Gastrocnemius medialis (tissue), 4 donors: ENCODE measurements around the gene UAP1. TPM values are rescaled to one million over a fixed set of nuclear protein-coding genes. Genes with fewer than 3 reads are reported as not detected.

Experiments used
- ATAC-seq, 2 donors: fragments of 150-250 bp; one replicate each; pipeline ENCODE4 v1.9.1; 2016
- DNase-seq, 2 donors: peaks; one replicate each; pipeline ENCODE4 v3.0.0-alpha.2; 2019
- H3K27ac ChIP-seq, 4 donors: fragments of 200-600 bp; sonication (generic); 1 replicate in 1 of 4; 2 replicates in 3 of 4; pipeline ENCODE4 v1.5.1; 2016 to 2018; ENCODE audit warnings: mild to moderate bottlenecking in 2 of 4, moderate library complexity in 1 of 4
- H3K27me3 ChIP-seq, 3 donors: fragments of 200-600 bp; sonication (generic) in 2 of 3; 1 replicate in 1 of 3; 2 replicates in 2 of 3; pipeline versions ENCODE4 v1.5.1 to v1.6.0; 2016 to 2019; ENCODE audit warnings: mild to moderate bottlenecking in 1 of 3, moderate library complexity in 1 of 3
- H3K36me3 ChIP-seq, 2 donors: fragments of 200-600 bp; sonication (generic) in 1 of 2; one replicate each; pipeline ENCODE4 v1.5.1; 2017 to 2018
- H3K4me1 ChIP-seq, 2 donors: fragments of 200-600 bp; sonication (generic) in 1 of 2; one replicate each; pipeline ENCODE4 v1.5.1; 2016 to 2017; ENCODE audit warnings: mild to moderate bottlenecking in 2 of 2
- H3K4me3 ChIP-seq, 4 donors: fragments of 200-600 bp; sonication (generic) in 3 of 4; 1 replicate in 1 of 4; 2 replicates in 3 of 4; pipeline ENCODE4 v1.5.1; 2016 to 2019; ENCODE audit warnings: mild to moderate bottlenecking in 2 of 4
- H3K9me3 ChIP-seq, 3 donors: fragments of 200-600 bp; sonication (generic) in 2 of 3; 1 replicate in 1 of 3; 2 replicates in 2 of 3; pipeline ENCODE4 v1.5.1; 2016 to 2019
- CTCF ChIP-seq, 5 experiments: fragments of 450-650 bp in 3 of 5; fragments of 200-600 bp in 2 of 5; sonication (generic) in 2 of 5; IDR thresholded peaks in 4 of 5; conservative IDR thresholded peaks in 1 of 5; 1 replicate in 4 of 5; 2 replicates in 1 of 5; pipeline ENCODE4 v1.5.1; 2016 to 2019; ENCODE audit warnings: antibody characterized with exemption in 5 of 5, mild to moderate bottlenecking in 3 of 5, moderate library complexity in 3 of 5
- POLR2A ChIP-seq, 2 donors: fragments of 450-650 bp; IDR thresholded peaks; one replicate each; pipeline ENCODE4 v1.6.1; 2017; ENCODE audit warnings: antibody characterized with exemption in 2 of 2, mild to moderate bottlenecking in 2 of 2, moderate library complexity in 2 of 2
- in situ Hi-C, 4 donors: fragments of 200-750 bp; cut with MboI; loops; one replicate each; pipeline versions ENCODE4 v1.15.0 to v1.8.0; 2017; ENCODE audit warnings: low sequenced_read_pairs in 4 of 4
- intact Hi-C: fragments of 100-400 bp; cut with DNase I; formaldehyde crosslinking; loops from one replicate; pipeline ENCODE4 v1.15.1; 2023; ENCODE audit warnings: low total_unique reads
- total RNA-seq, 4 donors: library from RNA; depleted of rRNA; stranded (reverse); fragments of >200 nt; gene quantifications; one replicate each; pipeline versions ENCODE4 v1.1.0 to v1.2.3, GENCODE V29; 2016

UAP1 gene
- total RNA-seq, 4 donors from 2014 or later, result 29.2 to 57.3 (median 43.2) TPM

- no peaks in the 10 kb centered on the region for H3K4me1 ChIP-seq
- no peak overlapping the region for H3K4me3 ChIP-seq
- no peak overlapping the region for H3K27ac ChIP-seq
- no peak for TF ChIP-seq POLR2A (IDR thresholded peaks at IDR 0.05)
- TF ChIP-seq CTCF (IDR thresholded peaks at IDR 0.05 in 4 of 5, conservative IDR thresholded peaks at IDR 0.05 in 1 of 5), result no peak
- in situ Hi-C loops (no loop called here), intact Hi-C loops (no loop called here)
- no peaks in the 10 kb centered on the region for H3K36me3 ChIP-seq
- DNase-seq (no peak), ATAC-seq (no peak)
- H3K9me3 ChIP-seq, result no peaks in the 10 kb centered on the region
- H3K27me3 ChIP-seq, result no peaks in the 10 kb centered on the region
Measured at GRCh38 chr1:162536511-162536910, 25.0 kb upstream of the UAP1 start.

GRCh38 chr1:162537216-162537615 is 24.3 kb upstream of the UAP1 start:
- in situ Hi-C loops (no loop called here), intact Hi-C loops (no loop called here)
- no peak overlapping the region for H3K4me3 ChIP-seq
- H3K27ac ChIP-seq, result no peak overlapping the region
- TF ChIP-seq POLR2A (IDR thresholded peaks at IDR 0.05) (no peak), CTCF (IDR thresholded peaks at IDR 0.05 in 4 of 5, conservative IDR thresholded peaks at IDR 0.05 in 1 of 5) (no peak)
- H3K9me3 ChIP-seq, result no peaks in the 10 kb centered on the region
- no peak for DNase-seq
- H3K36me3 ChIP-seq, result no peaks in the 10 kb centered on the region
- ATAC-seq, result no peak
- H3K4me1 ChIP-seq, result no peaks in the 10 kb centered on the region
- no peaks in the 10 kb centered on the region for H3K27me3 ChIP-seq

GRCh38 chr1:162538815-162539431 is 22.6 kb upstream of the UAP1 start:
- no peak overlapping the region for H3K27ac ChIP-seq
- no peak for ATAC-seq
- in situ Hi-C loops, result no loop called here

GRCh38 chr1:162541619-162542141 is 19.8 kb upstream of the UAP1 start:
- no peaks in the 10 kb centered on the region for H3K9me3 ChIP-seq
- H3K4me3 ChIP-seq, result no peak overlapping the region
- H3K27me3 ChIP-seq, result no peaks in the 10 kb centered on the region
- in situ Hi-C loops, result no loop called here
- intact Hi-C loops, result no loop called here
- ATAC-seq (peak; percentile 48 to 74), DNase-seq (peak in 1 of 2 donors; percentile 45)
- TF ChIP-seq CTCF (IDR thresholded peaks at IDR 0.05 in 4 of 5, conservative IDR thresholded peaks at IDR 0.05 in 1 of 5) (no peak), POLR2A (IDR thresholded peaks at IDR 0.05) (no peak)
- no peaks in the 10 kb centered on the region for H3K4me1 ChIP-seq
- no peaks in the 10 kb centered on the region for H3K36me3 ChIP-seq
- peak overlapping the region; percentile 25 to 48 (median 38) for H3K27ac ChIP-seq

More at GRCh38 chr1:162538815-162539431, 22.6 kb upstream of the UAP1 start:
- TF ChIP-seq POLR2A (IDR thresholded peaks at IDR 0.05), result no peak
- no peak for TF ChIP-seq CTCF (IDR thresholded peaks at IDR 0.05 in 4 of 5, conservative IDR thresholded peaks at IDR 0.05 in 1 of 5)
- no peaks in the 10 kb centered on the region for H3K36me3 ChIP-seq
- no peak overlapping the region for H3K4me3 ChIP-seq
- no peak for DNase-seq
- H3K9me3 ChIP-seq, result no peaks in the 10 kb centered on the region
- H3K4me1 ChIP-seq, result no peaks in the 10 kb centered on the region
- intact Hi-C loops, result no loop called here
- H3K27me3 ChIP-seq, result no peaks in the 10 kb centered on the region
